PC-9 (cell line): ENCODE data around the gene SGK1.

ENCODE experiments used
- EZH2 ChIP-seq: fragments of 200-600 bp; sonication (generic); IDR thresholded peaks from 2 replicates; pipeline ENCODE4 v1.8.0; 2017; ENCODE audit warnings: antibody characterized with exemption, low read depth
- TF ChIP-seq, protein P1 (sequence below): fragments of 200-600 bp; sonication (generic); conservative IDR thresholded peaks from 2 replicates; pipeline ENCODE4 v1.6.1; 2017; ENCODE audit warnings: mixed run types, antibody characterized with exemption, mild to moderate bottlenecking, moderate library complexity

DNA sequence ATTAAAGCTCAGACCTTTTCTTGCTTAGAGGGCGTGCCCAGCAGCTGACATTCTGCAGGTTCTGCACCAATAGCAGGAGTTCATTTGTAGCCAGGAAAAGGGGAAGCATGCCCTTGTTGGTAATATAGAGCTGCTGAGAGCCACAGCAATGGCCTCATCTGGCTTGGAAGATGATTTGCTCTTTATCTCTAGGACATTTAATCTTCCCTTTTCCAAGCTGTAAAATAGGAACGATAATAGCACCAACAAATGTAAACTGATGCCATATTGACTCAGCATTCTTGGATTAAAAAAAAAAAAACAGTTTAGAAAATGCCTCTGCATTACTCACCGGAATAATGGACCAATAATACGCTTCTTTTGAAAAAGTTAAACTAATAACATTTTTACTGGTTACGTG lies 172.1 kb downstream of the SGK1 start:
- TF ChIP-seq, protein P1, sequence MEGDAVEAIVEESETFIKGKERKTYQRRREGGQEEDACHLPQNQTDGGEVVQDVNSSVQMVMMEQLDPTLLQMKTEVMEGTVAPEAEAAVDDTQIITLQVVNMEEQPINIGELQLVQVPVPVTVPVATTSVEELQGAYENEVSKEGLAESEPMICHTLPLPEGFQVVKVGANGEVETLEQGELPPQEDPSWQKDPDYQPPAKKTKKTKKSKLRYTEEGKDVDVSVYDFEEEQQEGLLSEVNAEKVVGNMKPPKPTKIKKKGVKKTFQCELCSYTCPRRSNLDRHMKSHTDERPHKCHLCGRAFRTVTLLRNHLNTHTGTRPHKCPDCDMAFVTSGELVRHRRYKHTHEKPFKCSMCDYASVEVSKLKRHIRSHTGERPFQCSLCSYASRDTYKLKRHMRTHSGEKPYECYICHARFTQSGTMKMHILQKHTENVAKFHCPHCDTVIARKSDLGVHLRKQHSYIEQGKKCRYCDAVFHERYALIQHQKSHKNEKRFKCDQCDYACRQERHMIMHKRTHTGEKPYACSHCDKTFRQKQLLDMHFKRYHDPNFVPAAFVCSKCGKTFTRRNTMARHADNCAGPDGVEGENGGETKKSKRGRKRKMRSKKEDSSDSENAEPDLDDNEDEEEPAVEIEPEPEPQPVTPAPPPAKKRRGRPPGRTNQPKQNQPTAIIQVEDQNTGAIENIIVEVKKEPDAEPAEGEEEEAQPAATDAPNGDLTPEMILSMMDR, result no peak
- TF ChIP-seq EZH2, result no peak
